SK-MEL-5 (cell line): Measurements from ENCODE around the gene TMCO2. TPM values are rescaled to one million over a fixed set of nuclear protein-coding genes. Genes with fewer than 3 reads are reported as not detected.
"Not testable (repeated sequence)": the region's sequence is repeated elsewhere in the genome, so short reads cannot be mapped to it uniquely, and the experiment has no call there.

ENCODE experiments used
- DNase-seq: peaks from one replicate; pipeline ENCODE4 v3.0.0-alpha.2; 2016; ENCODE audit warnings: low read depth, low spot score
- in situ Hi-C: cut with HindIII; loops from 2 replicates; pipeline ENCODE4 v1.10.0; 2016; ENCODE audit warnings: low sequenced_read_pairs, high pct_unique_total_duplicates, low pct_unique_long_range_greater_than_20kb
- polyA plus RNA-seq, 2 experiments: library from polyadenylated mRNA; depleted of rRNA; stranded (reverse); fragments of >200 nt; gene quantifications; 2 replicates each; pipeline ENCODE4 v1.2.3, GENCODE V29; 2015
- total RNA-seq: library from RNA; depleted of rRNA; stranded (reverse); fragments of >200 nt; shearing (Covaris generic); gene quantifications from 2 replicates; pipeline ENCODE4 v1.2.3, GENCODE V29; 2014; rRNA removed

TMCO2 gene
- not detected in 2 replicates for total RNA-seq
- polyA plus RNA-seq (2015; cell fraction: cytosol; rRNA removed) = not detected in 2 replicates
- polyA plus RNA-seq (2015; cell fraction: nucleus; rRNA removed) = not detected in 2 replicates

DNA sequence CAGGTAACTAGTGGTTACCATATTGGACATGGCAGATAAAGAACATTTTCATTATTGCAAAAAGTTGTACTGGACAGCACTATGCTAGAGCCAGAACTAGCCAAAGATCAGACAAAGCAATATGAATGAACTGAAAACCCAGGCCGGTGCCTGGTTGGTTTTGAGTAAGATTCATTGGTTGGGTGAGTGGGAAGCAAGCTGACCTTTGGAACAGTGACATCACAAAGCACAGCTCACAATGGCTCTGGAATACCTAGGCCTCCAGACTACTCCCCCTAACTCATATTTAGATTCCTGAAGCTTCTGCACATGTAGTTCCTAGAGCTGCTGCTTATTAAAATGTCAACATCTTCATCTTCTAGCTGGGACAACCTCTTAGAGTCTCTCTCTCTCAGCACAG, at the start of gene TMCO2:
Gene TMCO2 (plus strand): TSS at position 283 of the 400 bp plus-strand sequence. CDS start 57 bp downstream, at position 340.
- in situ Hi-C loops = no loop called here
- DNase-seq = no peak

DNA sequence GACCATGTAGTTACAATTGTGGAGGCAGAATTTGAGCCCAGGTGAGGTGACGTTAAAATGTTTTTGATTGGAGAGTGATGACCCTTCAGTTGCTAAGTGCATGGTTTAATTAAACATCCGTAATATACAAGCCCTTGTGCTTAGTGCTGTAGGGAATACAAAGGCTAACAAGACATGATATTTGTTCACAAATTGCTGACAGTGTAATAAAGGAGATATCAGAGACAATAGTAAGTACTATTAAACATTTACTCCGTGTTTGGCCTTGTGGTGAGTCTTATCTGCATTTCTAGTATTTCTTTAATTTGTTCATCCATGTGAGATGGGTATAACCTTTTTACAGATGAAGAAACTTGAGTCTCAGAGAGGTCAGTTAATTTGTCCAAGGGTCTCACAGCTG, 48.6 kb upstream of the TMCO2 start:
- in situ Hi-C loops = no loop called here
- no peak for DNase-seq

DNA sequence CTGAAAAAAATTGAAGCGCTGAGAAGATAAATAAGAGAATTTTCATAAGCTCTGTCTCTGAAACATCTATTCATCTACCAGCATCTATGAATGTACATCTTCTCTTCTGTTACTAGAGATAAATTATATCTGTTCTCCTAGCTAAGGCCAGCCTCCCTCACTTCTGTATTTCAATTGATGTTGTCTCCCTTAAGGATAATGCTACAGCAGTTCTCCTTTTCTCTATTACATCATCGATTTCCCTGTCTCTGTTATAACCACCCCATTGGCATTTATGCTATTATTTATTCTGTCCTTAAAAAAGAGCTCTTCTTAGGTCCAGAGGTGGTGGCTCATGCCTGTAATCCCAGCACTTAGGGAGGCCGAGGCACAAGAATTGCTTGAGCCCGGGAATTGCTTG, 42.9 kb upstream of the TMCO2 start:
- no peak for DNase-seq
- in situ Hi-C loops = no loop called here

DNA sequence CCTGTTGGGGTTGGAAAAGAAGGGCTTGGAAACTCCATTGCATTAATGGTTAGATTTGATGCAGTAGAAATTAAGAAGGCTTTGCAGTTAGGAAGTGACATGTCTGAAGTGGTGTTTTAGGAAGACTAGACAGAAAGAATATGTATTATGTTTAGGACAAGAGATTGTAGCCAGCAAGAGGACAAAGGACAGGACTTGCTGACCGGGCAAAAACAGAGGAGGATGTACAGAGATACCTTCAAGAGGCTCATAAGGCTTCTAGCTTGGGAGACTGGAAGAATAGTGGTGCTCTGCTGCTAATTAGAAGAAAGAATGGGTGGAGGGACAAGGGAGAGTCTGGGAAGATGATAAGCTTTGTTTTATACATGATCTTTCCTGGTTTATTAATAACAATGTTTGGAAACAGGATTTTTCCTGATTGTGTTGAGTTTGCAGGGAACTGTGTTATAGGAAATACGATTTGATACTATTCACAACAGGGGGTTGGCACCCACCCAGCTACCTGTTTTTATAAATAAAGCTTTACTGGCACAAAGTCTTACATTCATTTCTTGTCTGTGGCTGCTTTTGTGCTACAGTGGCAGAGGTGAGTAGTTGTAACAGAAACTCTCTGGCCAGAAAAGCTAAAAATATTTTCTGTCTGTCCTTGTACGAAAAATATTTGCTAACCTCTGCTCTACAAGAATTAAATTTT, 37.1 kb upstream of the TMCO2 start:
- DNase-seq = no peak
- in situ Hi-C loops = no loop called here

DNA sequence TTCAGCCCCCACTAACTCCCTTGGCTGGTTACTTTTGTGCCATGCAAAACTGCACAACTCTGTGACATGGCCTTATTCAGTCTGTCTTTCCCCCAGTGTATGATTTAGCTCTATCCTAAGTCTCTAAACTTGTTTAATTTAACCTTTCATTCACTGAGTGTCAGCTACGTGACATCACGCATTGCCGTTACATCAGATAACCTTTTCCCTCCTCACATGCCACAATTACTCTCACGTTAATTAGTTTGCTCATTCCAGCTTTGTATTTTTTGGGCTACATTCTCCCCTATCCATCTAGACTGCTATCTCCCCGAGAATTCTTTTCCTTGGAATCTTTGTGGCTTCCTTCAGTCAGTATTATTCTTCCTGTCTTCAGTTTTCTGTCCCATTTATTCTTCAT, 29.4 kb upstream of the TMCO2 start:
- in situ Hi-C loops = no loop called here
- DNase-seq = no peak

DNA sequence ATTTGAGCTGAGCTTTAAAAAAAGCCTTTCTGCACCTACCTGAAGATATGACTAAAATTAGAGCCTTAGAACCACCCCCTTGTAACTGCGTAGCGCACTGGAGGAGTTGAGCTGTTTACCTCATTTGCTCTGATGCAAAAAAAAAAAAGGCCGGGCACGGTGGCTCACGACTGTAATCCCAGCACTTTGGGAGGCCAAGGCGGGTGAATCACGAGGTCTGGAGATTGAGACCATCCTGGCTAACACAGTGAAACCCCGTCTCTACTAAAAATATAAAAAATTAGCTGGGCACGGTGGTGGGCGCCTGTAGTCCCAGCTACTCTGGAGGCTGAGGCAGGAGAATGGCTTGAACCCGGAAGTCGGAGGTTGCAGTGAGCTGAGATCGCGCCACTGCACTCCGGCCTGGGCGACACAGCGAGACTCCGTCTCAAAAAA, 26.2 kb upstream of the TMCO2 start:
- DNase-seq, in situ Hi-C loops: not testable (repeated sequence)

DNA sequence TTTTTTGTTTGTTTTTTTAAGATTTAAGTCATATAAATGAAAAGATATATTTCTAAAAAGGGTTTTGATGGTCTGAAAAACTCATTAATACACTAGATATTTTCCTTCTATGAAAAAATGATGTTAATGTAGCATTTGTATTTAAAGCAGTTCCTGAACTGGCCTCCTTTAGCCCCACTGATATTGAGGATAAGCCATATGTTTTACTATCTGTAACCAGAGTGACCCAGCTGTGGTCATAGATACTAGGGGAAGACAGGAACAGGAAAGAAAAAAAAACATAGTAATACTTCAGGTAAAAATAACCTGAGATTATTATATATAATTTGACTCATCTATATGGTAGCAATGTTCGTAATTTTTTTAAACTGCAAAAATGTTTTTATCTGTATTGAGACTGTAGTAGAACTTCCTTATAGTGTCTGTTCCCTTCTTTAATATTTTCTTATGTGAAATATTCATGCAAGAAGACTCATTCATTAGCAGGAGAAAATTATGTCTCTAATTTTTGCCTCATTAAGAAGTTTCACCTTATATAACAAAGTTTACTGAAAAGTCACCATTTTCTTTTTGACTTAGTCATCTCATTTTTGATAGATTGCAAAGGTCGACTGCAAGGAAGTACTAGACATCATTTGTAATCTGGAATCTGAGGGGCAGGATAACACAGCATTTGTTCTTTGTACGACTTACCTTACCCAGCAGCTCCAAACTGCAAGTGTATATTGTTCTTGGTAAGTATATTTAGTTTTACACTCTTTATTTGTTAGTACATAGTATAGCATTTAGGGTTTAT, 25.6 kb upstream of the TMCO2 start:
- DNase-seq = no peak
- in situ Hi-C loops = no loop called here

DNA sequence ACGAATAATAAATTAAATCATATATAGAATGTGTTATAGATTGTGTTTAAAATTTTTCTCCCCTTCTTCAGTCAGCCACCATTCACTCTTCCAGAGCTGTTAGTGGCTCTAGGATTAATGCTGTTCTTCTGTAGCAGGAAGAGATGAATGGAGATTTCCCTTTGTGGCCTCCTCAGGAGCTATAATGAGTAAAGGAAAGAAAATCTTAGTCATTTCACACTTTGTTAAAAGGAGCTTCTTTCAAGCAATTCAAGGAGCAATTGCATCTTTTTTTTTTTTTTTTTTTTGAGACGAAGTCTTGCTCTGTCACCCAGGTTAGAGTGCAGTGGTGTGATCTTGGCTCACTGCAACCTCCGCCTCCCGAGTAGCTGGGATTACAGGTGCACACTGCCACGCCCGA, 23.7 kb upstream of the TMCO2 start:
- in situ Hi-C loops = no loop called here
- DNase-seq = no peak

DNA sequence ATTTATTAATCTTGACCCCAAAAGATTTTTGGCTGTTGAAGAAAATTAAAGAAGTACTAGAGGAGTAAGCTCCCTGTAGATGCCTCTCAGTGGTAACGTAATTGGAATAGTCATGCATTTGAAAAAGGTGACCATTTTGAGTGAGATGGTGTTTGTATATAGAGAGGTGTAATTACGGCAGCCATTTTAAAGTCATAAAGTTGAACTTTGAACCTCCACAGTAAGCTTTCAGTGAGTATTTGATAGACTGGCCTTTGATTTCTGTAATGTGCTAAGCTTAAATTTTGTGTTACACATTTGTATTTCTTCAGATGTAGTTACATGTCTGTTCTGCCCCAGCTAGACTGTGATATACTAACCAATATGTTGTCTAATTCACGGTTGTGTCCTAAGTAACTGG, 21.5 kb upstream of the TMCO2 start:
- in situ Hi-C loops = no loop called here
- DNase-seq = no peak

DNA sequence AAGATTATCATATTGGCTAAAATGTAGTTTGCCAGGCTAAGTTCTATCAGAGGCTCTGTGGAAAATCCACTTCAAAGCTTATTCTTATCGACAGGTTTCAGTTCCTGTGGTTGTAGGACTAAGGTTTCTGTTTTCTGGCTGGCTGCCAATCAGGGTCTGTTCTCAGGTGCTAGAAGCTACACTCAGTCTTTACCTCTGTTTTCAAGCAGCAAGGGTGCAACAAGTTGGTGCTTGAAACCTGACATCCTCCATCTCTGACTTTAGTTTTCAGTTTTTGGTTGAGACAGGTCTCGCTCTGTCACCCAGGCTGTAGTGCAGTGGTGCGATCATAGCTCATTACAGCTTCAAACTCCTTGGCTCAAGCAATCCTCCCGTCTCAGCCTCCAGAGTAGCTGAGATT, 15.3 kb upstream of the TMCO2 start:
- in situ Hi-C loops = no loop called here
- DNase-seq = no peak

DNA sequence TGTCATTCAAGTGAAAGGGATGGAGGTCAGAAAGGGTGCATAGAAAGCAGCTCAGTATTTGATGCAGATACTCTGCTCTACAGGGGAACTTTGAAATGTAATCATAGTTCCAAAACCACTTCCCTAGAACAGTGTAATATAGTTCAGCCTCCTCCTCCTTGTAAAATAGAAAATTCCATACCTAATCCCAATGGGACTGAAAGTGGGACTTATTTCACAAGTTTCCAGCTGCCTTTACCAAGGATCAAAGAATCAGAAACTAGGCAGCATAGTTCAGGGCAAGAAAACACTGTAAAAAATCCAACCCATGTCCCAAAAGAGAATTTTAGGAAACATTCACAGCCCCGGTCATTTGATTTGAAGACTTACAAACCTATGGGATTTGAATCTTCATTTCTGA, 8.1 kb upstream of the TMCO2 start:
- in situ Hi-C loops = no loop called here
- DNase-seq = no peak

DNA sequence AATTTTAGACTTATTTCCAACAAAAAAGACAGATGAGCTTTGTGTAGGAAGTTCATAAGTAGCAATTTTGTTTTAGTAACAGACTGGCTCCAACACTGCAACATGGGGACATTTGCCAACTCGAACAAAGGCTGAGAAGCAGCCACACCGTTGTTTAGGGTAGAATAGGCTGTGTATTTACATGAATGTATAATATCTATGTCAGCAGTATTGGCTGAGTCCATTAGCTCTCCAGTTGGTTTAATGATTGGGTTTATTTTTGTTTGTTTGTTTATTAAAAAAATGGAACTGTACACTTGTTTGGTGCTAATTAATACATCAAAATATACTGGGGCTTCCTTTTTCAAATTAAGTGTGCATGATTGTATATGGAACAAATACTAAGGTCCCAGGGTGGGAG, 7.3 kb upstream of the TMCO2 start:
- no peak for DNase-seq
- in situ Hi-C loops = no loop called here

DNA sequence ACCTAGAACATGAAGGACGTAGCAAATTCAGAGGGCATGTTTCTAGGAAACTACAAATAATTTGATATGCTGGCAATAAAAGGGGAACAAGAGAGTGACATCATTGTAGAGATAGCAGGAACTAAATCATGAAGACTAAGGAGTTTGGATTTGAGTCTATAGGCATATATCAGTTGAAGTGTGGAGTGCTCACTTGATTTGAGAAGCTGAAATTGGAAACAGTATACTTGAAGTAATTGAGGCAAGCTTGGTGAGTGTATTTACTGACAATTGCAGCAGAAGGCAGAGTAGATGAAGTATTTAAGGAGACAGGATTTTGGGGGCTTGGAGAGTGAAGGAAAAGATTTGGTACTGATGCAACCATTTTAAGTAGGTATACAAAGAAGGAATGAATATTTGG, 6.4 kb upstream of the TMCO2 start:
- no peak for DNase-seq
- in situ Hi-C loops = no loop called here

DNA sequence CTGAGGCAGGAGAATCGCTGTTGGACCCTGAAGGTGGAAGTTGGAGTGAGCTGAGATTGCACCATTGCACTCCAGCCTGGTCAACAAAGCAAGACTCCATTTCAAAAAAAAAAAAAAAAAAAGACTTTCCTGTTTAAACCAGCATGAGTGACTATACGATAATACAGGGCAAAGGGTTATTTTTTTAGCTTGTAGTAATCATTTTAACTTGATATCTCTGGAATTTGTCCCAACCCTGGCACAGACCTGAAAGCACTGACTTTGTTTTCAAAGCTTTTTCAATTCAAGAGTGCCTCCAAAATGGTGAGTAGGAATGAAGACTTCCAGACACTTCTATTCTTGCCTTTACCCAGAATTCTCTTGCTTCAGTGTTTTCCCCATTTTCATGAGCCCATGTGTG, 4.4 kb upstream of the TMCO2 start:
- in situ Hi-C loops = no loop called here
- DNase-seq = no peak

DNA sequence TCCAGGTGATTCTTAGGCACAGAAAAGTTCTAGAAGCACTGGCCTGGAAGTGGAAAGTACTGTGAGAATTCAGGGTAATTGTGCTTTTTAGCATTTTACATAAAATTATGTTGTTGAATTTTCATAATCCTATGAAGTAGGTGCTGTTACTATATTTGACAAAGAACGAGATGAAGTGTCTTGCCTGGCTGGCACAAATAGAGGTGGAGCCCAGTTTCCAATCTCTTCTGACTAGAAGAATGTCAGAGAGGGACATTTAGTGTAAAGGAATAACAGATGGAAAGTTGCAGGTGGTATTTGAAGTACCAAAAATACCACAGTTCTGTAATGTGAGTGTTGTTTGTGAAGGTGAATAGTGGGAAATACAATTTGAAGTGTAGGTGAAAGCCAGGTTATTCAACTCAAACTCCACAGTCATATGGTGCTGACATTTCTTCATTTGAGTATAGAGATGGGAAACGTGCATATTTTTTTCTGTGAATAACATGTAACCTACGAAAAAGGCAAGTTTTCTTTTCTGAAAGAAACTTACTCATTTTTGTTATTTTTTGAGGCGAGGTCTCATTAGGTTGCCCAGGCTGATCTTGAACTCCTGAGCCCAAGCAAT, 3.5 kb upstream of the TMCO2 start:
- no peak for DNase-seq
- in situ Hi-C loops = no loop called here

DNA sequence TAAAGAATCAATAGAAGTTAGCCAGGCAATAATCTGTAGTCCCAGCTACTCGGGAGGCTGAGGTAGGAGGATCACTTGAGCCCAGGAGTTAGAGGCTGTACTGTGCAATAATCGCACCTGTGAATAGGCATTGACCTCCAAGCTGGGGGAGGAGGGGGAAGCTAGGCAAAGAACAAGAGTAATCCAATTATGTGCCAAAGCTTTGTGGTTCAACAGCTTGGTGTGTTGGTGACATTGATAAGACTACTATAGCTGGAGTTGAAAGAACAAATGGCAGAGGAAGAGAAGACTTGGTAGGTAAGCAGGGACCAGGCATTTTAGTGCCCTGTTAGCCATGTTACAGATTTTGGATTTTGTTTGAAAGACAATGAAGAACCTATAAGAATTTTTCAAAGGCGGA, 2.1 kb upstream of the TMCO2 start:
- no peak for DNase-seq
- in situ Hi-C loops = no loop called here

DNA sequence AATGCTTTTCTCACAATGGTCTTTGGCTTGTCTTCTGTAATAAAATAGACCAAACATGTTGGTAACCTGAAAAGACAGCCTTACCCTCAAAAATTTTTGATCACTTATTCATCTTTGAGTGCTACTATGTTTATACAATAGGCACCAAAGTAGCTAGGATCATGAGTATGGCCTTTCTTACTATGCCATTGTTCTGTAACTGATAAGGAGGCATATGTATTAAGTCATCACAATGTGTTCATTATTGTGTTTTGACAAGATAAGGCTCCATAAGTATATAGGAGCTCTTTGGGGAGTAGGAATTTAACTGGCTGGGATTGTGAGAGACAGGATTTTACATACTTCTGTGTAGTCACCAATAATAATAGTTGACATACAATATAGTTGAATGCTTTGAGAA, 675 bp downstream of the TMCO2 start:
- in situ Hi-C loops = no loop called here

DNA sequence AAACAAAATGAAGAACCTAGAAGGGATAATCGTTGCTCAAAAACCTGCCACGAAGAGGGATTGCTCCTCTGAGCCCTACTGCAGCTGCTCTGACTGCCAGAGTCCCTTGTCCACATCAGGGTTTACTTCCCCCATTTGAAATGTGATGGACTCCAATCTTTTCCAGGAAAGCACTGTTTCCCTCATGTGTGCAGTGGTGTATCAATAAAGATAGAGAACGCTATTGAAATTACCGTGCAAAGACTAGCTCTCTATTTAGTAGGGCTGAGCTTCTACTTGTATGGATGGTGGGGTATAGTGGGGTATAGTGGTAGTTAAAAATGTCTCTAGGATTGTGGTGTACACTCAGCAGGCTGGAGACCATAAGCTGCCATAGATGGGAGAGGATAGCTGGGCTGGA, 3.7 kb downstream of the TMCO2 start:
- DNase-seq = no peak
- in situ Hi-C loops = no loop called here

More for the DNA sequence above, 675 bp downstream of the TMCO2 start:
- no peak for DNase-seq

DNA sequence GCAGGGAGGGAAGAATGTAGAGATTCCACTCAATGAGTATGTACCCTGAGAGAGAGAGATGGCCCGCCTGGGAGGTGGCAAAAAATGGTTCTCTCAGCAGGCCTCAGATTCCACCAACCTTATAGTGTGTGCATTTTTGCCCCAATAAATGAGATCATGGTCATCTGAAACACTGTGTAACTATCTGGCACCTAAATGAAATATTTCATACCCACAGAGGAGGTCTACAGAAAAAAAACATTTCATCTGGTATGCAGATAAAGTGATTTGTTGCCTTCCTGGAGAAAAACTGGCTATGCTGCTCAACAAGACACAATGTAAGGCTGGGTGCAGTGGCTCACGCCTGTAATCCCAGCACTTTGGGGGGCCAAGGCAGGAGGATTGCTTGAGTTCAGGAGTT, 4.9 kb downstream of the TMCO2 start:
- in situ Hi-C loops = no loop called here
- DNase-seq = no peak
